Tibial artery (tissue), 4 donors: ENCODE data around the gene B4GALNT1.
A peak's percentile ranks its signal among the peaks of the same experiment; 100 is the strongest.

Experiments
- DNase-seq, 2 donors: peaks; one replicate each; pipeline ENCODE4 v3.0.0-alpha.2; 2019
- H3K27ac ChIP-seq, 2 donors: fragments of 200-600 bp; sonication (generic) in 1 of 2; 1 replicate in 1 of 2; 2 replicates in 1 of 2; pipeline ENCODE4 v1.5.1; 2018 to 2019; ENCODE audit warnings: mild to moderate bottlenecking in 1 of 2
- H3K27me3 ChIP-seq, 2 donors: fragments of 200-600 bp; sonication (generic) in 1 of 2; one replicate each; pipeline versions ENCODE4 v1.5.1 to v1.6.0; 2016 to 2019
- H3K36me3 ChIP-seq, 3 donors: fragments of 200-600 bp; sonication (generic) in 2 of 3; one replicate each; pipeline ENCODE4 v1.5.1; 2016 to 2019; ENCODE audit warnings: mild to moderate bottlenecking in 2 of 3
- H3K4me1 ChIP-seq, 4 donors: fragments of 200-600 bp; sonication (generic) in 2 of 4; 1 replicate in 3 of 4; 2 replicates in 1 of 4; pipeline ENCODE4 v1.5.1; 2016 to 2019
- H3K4me3 ChIP-seq, 2 donors: fragments of 200-600 bp; sonication (generic) in 1 of 2; 1 replicate in 1 of 2; 2 replicates in 1 of 2; pipeline ENCODE4 v1.5.1; 2018 to 2019; ENCODE audit warnings: mild to moderate bottlenecking in 2 of 2
- H3K9me3 ChIP-seq, 3 donors: fragments of 200-600 bp; sonication (generic) in 1 of 3; one replicate each; pipeline ENCODE4 v1.5.1; 2016 to 2019
- intact Hi-C: fragments of 100-400 bp; cut with DNase I; formaldehyde crosslinking; loops from one replicate; pipeline ENCODE4 v1.15.0; 2023; ENCODE audit warnings: low total_unique reads
- TF ChIP-seq, protein P1 (sequence below), 2 experiments: fragments of 200-600 bp in 1 of 2; fragments of 450-650 bp in 1 of 2; IDR thresholded peaks; one replicate each; pipeline ENCODE4 v1.5.1; 2017 to 2019; ENCODE audit warnings: antibody characterized with exemption in 2 of 2, mild to moderate bottlenecking in 1 of 2, moderate library complexity in 1 of 2

B4GALNT1 gene

DNA sequence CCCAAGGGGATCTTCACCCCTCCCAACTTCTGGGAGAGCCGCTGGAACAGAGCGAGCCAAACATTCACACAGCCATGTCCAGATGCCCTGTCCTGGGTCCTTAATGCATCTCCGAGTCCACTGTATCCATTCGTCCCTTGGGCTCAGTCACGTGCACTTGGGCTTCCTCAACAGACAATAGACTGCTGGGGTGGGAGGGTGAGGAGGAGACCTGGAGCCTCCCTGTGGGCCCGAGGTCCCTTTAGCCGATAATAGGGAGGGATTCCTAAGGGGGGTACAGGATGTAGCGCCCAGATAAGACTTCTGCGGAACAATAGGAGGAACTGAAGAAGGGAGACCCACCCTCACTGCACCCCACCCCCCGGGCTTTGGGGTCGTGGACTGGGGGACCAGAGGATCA is 15.1 kb downstream of the B4GALNT1 start:
- intact Hi-C loops, result loop anchor here (10.0 kb wide), 1 partner anchor 93 kb away; the partner anchor contains the start of genes DDIT3 and MBD6

DNA sequence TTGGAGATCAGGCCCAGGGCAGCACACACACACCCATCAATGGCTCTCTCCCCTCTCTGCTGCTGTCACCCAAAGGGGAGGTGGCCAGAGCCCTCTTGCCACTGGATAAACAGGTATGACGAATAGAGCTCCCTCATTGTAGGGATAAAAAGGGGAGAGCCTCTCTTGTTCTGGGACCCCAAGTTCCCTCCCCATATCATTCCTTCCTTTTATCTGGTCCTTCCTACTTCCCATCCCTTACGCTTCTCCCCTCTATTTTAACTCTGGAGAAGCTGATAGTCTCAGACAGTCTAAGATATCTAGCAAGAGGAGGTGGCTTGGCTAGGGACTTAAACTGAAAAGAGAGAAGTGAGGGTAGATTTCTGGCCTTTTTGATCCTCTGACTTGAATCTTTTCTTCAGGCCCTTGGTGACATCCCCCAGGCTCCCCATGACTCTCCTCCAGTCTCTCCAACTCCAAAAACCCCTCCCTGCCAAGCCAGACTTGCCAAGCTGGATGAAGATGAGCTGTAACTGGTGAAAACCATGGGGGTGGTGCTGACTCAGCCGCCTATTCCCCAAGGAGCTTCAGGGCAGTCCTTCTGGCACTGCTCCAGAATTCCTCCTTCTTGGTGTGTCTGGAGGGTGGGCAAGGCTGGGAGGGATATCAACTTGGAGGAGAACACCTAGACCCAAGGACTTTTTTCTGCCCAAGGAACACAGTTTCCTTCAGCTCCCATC is 16.5 kb downstream of the B4GALNT1 start:
- peak overlapping the region; percentile 29 to 36 for H3K27ac ChIP-seq
- no peaks in the 10 kb centered on the region for H3K9me3 ChIP-seq
- H3K27me3 ChIP-seq, result peaks cover 0 to 4% of the 10 kb centered on the region in 2 donors
- H3K4me1 ChIP-seq, result peaks cover 0 to 48% (median 39%) of the 10 kb centered on the region in 4 donors
- intact Hi-C loops, result loop anchor here (10.0 kb wide), 1 partner anchor 92 kb away; the partner anchor contains the start of genes DDIT3 and MBD6
- TF ChIP-seq, protein P1, sequence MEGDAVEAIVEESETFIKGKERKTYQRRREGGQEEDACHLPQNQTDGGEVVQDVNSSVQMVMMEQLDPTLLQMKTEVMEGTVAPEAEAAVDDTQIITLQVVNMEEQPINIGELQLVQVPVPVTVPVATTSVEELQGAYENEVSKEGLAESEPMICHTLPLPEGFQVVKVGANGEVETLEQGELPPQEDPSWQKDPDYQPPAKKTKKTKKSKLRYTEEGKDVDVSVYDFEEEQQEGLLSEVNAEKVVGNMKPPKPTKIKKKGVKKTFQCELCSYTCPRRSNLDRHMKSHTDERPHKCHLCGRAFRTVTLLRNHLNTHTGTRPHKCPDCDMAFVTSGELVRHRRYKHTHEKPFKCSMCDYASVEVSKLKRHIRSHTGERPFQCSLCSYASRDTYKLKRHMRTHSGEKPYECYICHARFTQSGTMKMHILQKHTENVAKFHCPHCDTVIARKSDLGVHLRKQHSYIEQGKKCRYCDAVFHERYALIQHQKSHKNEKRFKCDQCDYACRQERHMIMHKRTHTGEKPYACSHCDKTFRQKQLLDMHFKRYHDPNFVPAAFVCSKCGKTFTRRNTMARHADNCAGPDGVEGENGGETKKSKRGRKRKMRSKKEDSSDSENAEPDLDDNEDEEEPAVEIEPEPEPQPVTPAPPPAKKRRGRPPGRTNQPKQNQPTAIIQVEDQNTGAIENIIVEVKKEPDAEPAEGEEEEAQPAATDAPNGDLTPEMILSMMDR (IDR thresholded peaks at IDR 0.05), result no peak
- H3K4me3 ChIP-seq, result no peak overlapping the region
- no peak for DNase-seq
- peaks cover 26 to 59% (median 36%) of the 10 kb centered on the region in 3 donors for H3K36me3 ChIP-seq

More for the DNA sequence above, 15.1 kb downstream of the B4GALNT1 start:
- Histone ChIP-seq H3K9me3 (no peaks in the 10 kb centered on the region), H3K4me1 (peaks cover 0 to 45% (median 34%) of the 10 kb centered on the region in 4 donors), H3K27ac (no peak overlapping the region), H3K27me3 (peaks cover 0 to 4% of the 10 kb centered on the region in 2 donors), H3K36me3 (peaks cover 26 to 58% (median 36%) of the 10 kb centered on the region in 3 donors), H3K4me3 (no peak overlapping the region)
- TF ChIP-seq, protein P1 (IDR thresholded peaks at IDR 0.05), result no peak
- no peak for DNase-seq

DNA sequence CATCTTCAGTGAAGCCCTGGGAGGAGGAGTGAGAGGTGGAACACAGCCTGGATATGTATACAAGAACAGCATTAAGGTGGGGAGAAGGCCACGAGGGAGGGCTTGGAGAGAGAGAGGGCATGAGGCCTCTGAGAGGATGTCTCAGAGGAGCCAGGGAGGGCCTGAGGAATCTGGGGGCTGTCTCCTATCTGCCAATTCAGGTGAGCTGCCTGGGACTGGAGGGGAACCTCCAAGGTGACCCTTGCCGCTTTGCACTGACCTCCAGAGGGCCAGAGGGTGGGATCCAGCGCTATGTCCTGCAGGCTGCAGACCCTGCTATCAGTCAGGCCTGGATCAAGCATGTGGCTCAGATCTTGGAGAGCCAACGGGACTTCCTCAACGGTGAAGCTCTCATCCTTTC is 17.4 kb downstream of the B4GALNT1 start:
- H3K27me3 ChIP-seq, result peaks cover 0 to 2% of the 10 kb centered on the region in 2 donors
- intact Hi-C loops, result loop anchor here (10.0 kb wide), 1 partner anchor 91 kb away; the partner anchor contains the start of genes DDIT3 and MBD6
- peaks cover 26 to 59% (median 36%) of the 10 kb centered on the region in 3 donors for H3K36me3 ChIP-seq
- H3K4me1 ChIP-seq, result peaks cover 0 to 41% (median 35%) of the 10 kb centered on the region in 4 donors
- H3K9me3 ChIP-seq, result no peaks in the 10 kb centered on the region
- peak in 1 of 2 donors; percentile 40 for DNase-seq
- H3K4me3 ChIP-seq, result no peak overlapping the region
- TF ChIP-seq, protein P1 (IDR thresholded peaks at IDR 0.05), result no peak
- H3K27ac ChIP-seq, result peak overlapping the region in 1 of 2 donors; percentile 36

DNA sequence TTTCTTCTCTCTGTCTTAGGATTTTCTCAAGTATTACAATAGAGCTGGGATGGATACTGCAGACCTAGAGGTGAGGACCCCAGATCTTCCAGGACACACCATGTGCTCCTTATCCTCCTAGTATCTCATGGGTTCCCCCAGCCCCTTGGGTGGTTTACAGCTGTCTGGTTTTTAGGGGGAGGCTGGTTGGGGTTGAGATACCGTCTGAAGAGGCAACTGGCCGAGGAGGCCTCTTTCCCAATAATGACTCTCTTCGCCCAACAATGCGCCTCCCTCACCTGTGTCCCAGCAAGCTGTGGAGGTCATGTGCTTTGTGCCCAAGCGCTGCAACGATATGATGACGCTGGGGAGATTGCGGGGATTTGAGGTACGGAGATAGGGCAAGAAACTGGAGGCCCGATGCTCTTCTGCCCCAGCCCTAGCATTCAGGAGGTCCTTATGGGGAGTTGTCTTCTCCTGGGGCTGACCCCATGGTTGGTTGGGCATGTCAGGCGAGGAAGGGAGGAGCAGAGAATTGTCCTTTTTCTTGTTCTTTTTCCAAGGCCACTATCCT is 18.0 kb downstream of the B4GALNT1 start:
- Histone ChIP-seq H3K9me3 (no peaks in the 10 kb centered on the region), H3K36me3 (peaks cover 26 to 59% (median 36%) of the 10 kb centered on the region in 3 donors), H3K27me3 (no peaks in the 10 kb centered on the region), H3K4me3 (no peak overlapping the region), H3K4me1 (peaks cover 0 to 45% (median 37%) of the 10 kb centered on the region in 4 donors), H3K27ac (peak overlapping the region; percentile 97 to 99)
- TF ChIP-seq, protein P1 (IDR thresholded peaks at IDR 0.05), result no peak
- DNase-seq, result peak in 1 of 2 donors; percentile 40
- intact Hi-C loops, result loop anchor here (10.0 kb wide), 1 partner anchor 90 kb away; the partner anchor contains the start of genes DDIT3 and MBD6

DNA sequence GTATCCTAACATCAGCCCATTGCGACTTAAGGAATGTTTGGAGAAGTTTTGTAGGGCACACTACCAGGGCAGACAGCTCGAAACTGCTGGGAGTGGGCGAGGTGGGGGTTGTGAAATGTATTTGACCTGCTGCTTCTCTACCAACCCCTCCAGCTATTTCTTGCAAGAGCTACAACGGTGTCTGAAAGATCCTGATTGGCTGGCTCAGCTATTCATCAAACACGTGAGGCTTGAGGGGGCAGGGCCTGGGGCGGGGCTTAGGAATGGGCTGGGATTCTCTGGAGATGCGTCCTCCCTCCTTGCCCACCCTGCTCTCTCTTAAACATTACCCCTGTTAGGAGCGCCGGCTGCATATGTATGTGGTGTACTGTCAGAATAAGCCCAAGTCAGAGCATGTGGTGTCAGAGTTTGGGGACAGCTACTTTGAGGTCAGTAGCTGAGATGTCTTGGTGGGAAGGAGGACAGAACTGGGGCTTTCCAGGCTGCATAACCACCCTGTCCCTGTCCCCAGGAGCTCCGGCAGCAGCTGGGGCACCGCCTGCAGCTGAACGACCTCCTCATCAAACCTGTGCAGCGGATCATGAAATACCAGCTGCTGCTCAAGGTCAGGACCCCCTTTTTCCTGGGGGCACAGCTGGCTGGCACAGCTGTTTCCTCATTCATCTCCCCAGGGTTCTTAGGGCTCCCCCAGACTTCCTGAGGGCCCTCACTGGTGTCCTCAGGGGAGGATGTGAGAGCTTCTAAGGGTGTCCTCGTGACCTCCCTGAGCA is 18.6 kb downstream of the B4GALNT1 start:
- peak in 1 of 2 donors; percentile 72 for DNase-seq
- H3K4me3 ChIP-seq, result no peak overlapping the region
- H3K4me1 ChIP-seq, result peaks cover 0 to 52% (median 44%) of the 10 kb centered on the region in 4 donors
- H3K36me3 ChIP-seq, result peaks cover 26 to 59% (median 36%) of the 10 kb centered on the region in 3 donors
- intact Hi-C loops, result loop anchor here (10.0 kb wide), 1 partner anchor 90 kb away; the partner anchor contains the start of genes DDIT3 and MBD6
- H3K9me3 ChIP-seq, result no peaks in the 10 kb centered on the region
- TF ChIP-seq, protein P1 (IDR thresholded peaks at IDR 0.05), result no peak
- peak overlapping the region; percentile 97 to 99 for H3K27ac ChIP-seq
- H3K27me3 ChIP-seq, result no peaks in the 10 kb centered on the region
